ENCODE results near the gene MYOG.

MYOG gene

GRCh38 chr1:203072911-203073310 is 12.9 kb downstream of the MYOG start:
- no peak for DNase-seq (ENCODE audit: low read depth in 1 of 2, low spot score in 1 of 2)

GRCh38 chr1:203072002-203072602 is 13.7 kb downstream of the MYOG start:
- no peak for DNase-seq (ENCODE audit: low read depth in 1 of 2, low spot score in 1 of 2)

- no peak for DNase-seq (ENCODE audit: low read depth in 1 of 2, low spot score in 1 of 2)
Measured at GRCh38 chr1:203069030-203069747, 16.6 kb downstream of the MYOG start.

- DNase-seq (ENCODE audit: low read depth in 1 of 2, low spot score in 1 of 2), result no peak
Measured at GRCh38 chr1:203066965-203067364, 18.8 kb downstream of the MYOG start.

- no peak for DNase-seq (ENCODE audit: low read depth in 1 of 2, low spot score in 1 of 2)
Measured at GRCh38 chr1:203065986-203066385, 19.8 kb downstream of the MYOG start.

GRCh38 chr1:203065191-203065590 is 20.6 kb downstream of the MYOG start:
- no peak for DNase-seq (ENCODE audit: low read depth in 1 of 2, low spot score in 1 of 2)

- DNase-seq (ENCODE audit: low read depth in 1 of 2, low spot score in 1 of 2), result no peak
Measured at GRCh38 chr1:203063287-203063686, 22.5 kb downstream of the MYOG start.

GRCh38 chr1:203060115-203060514 is 25.7 kb downstream of the MYOG start:
- no peak for DNase-seq (ENCODE audit: low read depth in 1 of 2, low spot score in 1 of 2)

- no peak for DNase-seq (ENCODE audit: low read depth in 1 of 2, low spot score in 1 of 2)
Measured at GRCh38 chr1:203059485-203059884, 26.3 kb downstream of the MYOG start.

GRCh38 chr1:203058676-203058935 is 27.2 kb downstream of the MYOG start:
- DNase-seq (ENCODE audit: low read depth in 1 of 2, low spot score in 1 of 2), result no peak

GRCh38 chr1:203057911-203058675 is 27.7 kb downstream of the MYOG start:
- no peak for DNase-seq (ENCODE audit: low read depth in 1 of 2, low spot score in 1 of 2)

GRCh38 chr1:203056516-203056915 is 29.3 kb downstream of the MYOG start:
- DNase-seq (ENCODE audit: low read depth in 1 of 2, low spot score in 1 of 2), result no peak

- no peak for DNase-seq (ENCODE audit: low read depth in 1 of 2, low spot score in 1 of 2)
Measured at GRCh38 chr1:203056012-203056411, 29.8 kb downstream of the MYOG start.

- DNase-seq (ENCODE audit: low read depth in 1 of 2, low spot score in 1 of 2), result no peak
Measured at GRCh38 chr1:203055161-203055799, 30.5 kb downstream of the MYOG start.

- DNase-seq (ENCODE audit: low read depth in 1 of 2, low spot score in 1 of 2), result no peak
Measured at GRCh38 chr1:203054642-203055041, 31.2 kb downstream of the MYOG start.

- no peak for DNase-seq (ENCODE audit: low read depth in 1 of 2, low spot score in 1 of 2)
Measured at GRCh38 chr1:203054184-203054583, 31.6 kb downstream of the MYOG start.

GRCh38 chr1:203052601-203053000 is 33.2 kb downstream of the MYOG start:
- DNase-seq (ENCODE audit: low read depth in 1 of 2, low spot score in 1 of 2), result no peak

GRCh38 chr1:203051841-203052324 is 33.9 kb downstream of the MYOG start:
- DNase-seq (ENCODE audit: low read depth in 1 of 2, low spot score in 1 of 2), result no peak

- DNase-seq (ENCODE audit: low read depth in 1 of 2, low spot score in 1 of 2), result no peak
Measured at GRCh38 chr1:203050826-203051225, 35.0 kb downstream of the MYOG start.

- DNase-seq (ENCODE audit: low read depth in 1 of 2, low spot score in 1 of 2), result no peak
Measured at GRCh38 chr1:203049576-203050180, 36.1 kb downstream of the MYOG start.

GRCh38 chr1:203049077-203049476 is 36.7 kb downstream of the MYOG start:
- no peak for DNase-seq (ENCODE audit: low read depth in 1 of 2, low spot score in 1 of 2)
